ENCODE results near the gene TSPAN18.

DNA sequence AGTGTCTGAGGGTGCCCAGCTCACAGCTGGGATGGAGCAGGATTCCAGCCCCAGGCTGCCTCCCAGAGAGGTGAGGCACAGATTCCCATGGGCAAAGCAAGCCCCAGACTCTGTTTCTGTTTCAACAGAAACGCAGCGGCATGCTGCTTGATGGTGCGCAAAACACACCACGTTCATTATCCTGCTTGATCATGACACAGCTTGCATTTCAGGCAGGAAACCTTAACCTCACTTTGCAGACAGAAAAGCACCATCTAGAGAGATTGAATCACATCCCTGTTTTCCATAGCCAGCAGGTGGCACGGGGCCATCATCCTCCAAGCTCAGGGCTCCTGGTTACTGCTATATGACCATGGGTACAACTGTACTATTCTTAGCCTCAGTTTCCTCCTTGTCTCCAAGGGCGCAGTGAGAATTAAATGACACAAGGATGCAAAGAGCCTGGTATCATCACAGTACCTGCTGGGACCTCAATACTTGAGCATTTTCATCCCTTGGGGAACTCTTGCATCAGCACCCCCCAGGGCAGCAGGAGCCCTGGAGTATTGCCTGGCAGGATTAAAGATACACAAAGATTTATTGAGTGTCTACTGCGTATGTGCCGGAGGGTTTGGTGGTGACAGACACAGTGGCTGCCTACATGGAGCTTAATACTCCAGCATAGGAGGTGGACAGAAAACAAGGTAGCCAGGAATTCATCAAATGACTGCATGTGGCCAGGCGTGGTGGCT lies 113.9 kb downstream of the TSPAN18 start:
- no peak for TF ChIP-seq ZNF549 (tag by site-specific recombination; IDR thresholded peaks at IDR 0.05)
- no peak for TF ChIP-seq ZNF548 (tag by site-specific recombination; IDR thresholded peaks at IDR 0.05)
- TF ChIP-seq, protein P1, sequence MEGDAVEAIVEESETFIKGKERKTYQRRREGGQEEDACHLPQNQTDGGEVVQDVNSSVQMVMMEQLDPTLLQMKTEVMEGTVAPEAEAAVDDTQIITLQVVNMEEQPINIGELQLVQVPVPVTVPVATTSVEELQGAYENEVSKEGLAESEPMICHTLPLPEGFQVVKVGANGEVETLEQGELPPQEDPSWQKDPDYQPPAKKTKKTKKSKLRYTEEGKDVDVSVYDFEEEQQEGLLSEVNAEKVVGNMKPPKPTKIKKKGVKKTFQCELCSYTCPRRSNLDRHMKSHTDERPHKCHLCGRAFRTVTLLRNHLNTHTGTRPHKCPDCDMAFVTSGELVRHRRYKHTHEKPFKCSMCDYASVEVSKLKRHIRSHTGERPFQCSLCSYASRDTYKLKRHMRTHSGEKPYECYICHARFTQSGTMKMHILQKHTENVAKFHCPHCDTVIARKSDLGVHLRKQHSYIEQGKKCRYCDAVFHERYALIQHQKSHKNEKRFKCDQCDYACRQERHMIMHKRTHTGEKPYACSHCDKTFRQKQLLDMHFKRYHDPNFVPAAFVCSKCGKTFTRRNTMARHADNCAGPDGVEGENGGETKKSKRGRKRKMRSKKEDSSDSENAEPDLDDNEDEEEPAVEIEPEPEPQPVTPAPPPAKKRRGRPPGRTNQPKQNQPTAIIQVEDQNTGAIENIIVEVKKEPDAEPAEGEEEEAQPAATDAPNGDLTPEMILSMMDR (tag by site-specific recombination; IDR thresholded peaks at IDR 0.05) = no peak
- TF ChIP-seq, protein P2, sequence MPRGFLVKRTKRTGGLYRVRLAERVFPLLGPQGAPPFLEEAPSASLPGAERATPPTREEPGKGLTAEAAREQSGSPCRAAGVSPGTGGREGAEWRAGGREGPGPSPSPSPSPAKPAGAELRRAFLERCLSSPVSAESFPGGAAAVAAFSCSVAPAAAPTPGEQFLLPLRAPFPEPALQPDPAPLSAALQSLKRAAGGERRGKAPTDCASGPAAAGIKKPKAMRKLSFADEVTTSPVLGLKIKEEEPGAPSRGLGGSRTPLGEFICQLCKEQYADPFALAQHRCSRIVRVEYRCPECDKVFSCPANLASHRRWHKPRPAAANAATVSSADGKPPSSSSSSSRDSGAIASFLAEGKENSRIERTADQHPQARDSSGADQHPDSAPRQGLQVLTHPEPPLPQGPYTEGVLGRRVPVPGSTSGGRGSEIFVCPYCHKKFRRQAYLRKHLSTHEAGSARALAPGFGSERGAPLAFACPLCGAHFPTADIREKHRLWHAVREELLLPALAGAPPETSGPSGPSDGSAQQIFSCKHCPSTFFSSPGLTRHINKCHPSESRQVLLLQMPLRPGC (tag by site-specific recombination; IDR thresholded peaks at IDR 0.05) = no peak
- TF ChIP-seq YY1 (tag by site-specific recombination; IDR thresholded peaks at IDR 0.05) = no peak
- TF ChIP-seq ZNF48 (tag by site-specific recombination; IDR thresholded peaks at IDR 0.05) = no peak
- TF ChIP-seq ZNF10 (tag by site-specific recombination; IDR thresholded peaks at IDR 0.05) = no peak
- TF ChIP-seq, protein P3, sequence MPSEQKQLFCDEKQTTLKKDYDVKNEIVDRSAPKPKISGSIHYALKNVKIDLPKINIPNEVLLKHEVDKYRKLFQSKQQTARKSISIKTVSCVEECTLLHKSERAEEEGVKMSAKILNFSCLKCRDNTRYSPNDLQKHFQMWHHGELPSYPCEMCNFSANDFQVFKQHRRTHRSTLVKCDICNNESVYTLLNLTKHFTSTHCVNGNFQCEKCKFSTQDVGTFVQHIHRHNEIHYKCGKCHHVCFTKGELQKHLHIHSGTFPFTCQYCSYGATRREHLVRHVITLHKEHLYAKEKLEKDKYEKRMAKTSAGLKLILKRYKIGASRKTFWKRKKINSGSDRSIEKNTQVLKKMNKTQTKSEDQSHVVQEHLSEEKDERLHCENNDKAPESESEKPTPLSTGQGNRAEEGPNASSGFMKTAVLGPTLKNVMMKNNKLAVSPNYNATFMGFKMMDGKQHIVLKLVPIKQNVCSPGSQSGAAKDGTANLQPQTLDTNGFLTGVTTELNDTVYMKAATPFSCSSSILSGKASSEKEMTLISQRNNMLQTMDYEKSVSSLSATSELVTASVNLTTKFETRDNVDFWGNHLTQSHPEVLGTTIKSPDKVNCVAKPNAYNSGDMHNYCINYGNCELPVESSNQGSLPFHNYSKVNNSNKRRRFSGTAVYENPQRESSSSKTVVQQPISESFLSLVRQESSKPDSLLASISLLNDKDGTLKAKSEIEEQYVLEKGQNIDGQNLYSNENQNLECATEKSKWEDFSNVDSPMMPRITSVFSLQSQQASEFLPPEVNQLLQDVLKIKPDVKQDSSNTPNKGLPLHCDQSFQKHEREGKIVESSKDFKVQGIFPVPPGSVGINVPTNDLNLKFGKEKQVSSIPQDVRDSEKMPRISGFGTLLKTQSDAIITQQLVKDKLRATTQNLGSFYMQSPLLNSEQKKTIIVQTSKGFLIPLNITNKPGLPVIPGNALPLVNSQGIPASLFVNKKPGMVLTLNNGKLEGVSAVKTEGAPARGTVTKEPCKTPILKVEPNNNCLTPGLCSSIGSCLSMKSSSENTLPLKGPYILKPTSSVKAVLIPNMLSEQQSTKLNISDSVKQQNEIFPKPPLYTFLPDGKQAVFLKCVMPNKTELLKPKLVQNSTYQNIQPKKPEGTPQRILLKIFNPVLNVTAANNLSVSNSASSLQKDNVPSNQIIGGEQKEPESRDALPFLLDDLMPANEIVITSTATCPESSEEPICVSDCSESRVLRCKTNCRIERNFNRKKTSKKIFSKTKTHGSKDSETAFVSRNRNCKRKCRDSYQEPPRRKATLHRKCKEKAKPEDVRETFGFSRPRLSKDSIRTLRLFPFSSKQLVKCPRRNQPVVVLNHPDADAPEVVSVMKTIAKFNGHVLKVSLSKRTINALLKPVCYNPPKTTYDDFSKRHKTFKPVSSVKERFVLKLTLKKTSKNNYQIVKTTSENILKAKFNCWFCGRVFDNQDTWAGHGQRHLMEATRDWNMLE (tag by site-specific recombination; conservative IDR thresholded peaks at IDR 0.05; ENCODE audit: low read depth) = no peak
- TF ChIP-seq, protein P4, sequence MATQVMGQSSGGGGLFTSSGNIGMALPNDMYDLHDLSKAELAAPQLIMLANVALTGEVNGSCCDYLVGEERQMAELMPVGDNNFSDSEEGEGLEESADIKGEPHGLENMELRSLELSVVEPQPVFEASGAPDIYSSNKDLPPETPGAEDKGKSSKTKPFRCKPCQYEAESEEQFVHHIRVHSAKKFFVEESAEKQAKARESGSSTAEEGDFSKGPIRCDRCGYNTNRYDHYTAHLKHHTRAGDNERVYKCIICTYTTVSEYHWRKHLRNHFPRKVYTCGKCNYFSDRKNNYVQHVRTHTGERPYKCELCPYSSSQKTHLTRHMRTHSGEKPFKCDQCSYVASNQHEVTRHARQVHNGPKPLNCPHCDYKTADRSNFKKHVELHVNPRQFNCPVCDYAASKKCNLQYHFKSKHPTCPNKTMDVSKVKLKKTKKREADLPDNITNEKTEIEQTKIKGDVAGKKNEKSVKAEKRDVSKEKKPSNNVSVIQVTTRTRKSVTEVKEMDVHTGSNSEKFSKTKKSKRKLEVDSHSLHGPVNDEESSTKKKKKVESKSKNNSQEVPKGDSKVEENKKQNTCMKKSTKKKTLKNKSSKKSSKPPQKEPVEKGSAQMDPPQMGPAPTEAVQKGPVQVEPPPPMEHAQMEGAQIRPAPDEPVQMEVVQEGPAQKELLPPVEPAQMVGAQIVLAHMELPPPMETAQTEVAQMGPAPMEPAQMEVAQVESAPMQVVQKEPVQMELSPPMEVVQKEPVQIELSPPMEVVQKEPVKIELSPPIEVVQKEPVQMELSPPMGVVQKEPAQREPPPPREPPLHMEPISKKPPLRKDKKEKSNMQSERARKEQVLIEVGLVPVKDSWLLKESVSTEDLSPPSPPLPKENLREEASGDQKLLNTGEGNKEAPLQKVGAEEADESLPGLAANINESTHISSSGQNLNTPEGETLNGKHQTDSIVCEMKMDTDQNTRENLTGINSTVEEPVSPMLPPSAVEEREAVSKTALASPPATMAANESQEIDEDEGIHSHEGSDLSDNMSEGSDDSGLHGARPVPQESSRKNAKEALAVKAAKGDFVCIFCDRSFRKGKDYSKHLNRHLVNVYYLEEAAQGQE (tag by site-specific recombination; IDR thresholded peaks at IDR 0.05) = no peak
- no peak for TF ChIP-seq ZNF501 (tag by site-specific recombination; IDR thresholded peaks at IDR 0.05)
- TF ChIP-seq BCL11B (tag by site-specific recombination; IDR thresholded peaks at IDR 0.05; ENCODE audit: low read depth) = no peak
- TF ChIP-seq ZNF391 (tag by site-specific recombination; IDR thresholded peaks at IDR 0.05; ENCODE audit: borderline replicate concordance, low read depth) = no peak
